Stomach (tissue), 9 donors: ENCODE measurements around the gene MICALL1. TPM values are rescaled to one million over a fixed set of nuclear protein-coding genes. Genes with fewer than 3 reads are reported as not detected.

Experiments used
- DNase-seq, 2 donors: peaks; one replicate each; pipeline versions ENCODE4 v3.0.0 to v3.0.0-alpha.2; 2013 to 2019
- H3K27ac ChIP-seq, 5 donors: fragments of 200-600 bp in 4 of 5; sonication (generic) in 4 of 5; one replicate each; pipeline ENCODE4 v1.5.1; 2013 to 2019; ENCODE audit warnings: mild to moderate bottlenecking in 1 of 5, moderate library complexity in 1 of 5
- H3K27me3 ChIP-seq, 3 donors: fragments of 200-600 bp; sonication (generic); one replicate each; pipeline ENCODE4 v1.5.1; 2017 to 2019; ENCODE audit warnings: mixed run types in 1 of 3
- H3K36me3 ChIP-seq, 4 donors: fragments of 200-600 bp; sonication (generic); 1 replicate in 3 of 4; 2 replicates in 1 of 4; pipeline ENCODE4 v1.5.1; 2016 to 2019
- H3K4me1 ChIP-seq, 4 donors: fragments of 200-600 bp; sonication (generic); one replicate each; pipeline ENCODE4 v1.5.1; 2016 to 2019
- H3K4me3 ChIP-seq, 4 donors: fragments of 200-600 bp; sonication (generic) in 3 of 4; one replicate each; pipeline ENCODE4 v1.5.1; 2016 to 2019; ENCODE audit warnings: mild to moderate bottlenecking in 1 of 4
- H3K9me3 ChIP-seq, 4 donors: fragments of 200-600 bp; sonication (generic); one replicate each; pipeline ENCODE4 v1.5.1; 2016 to 2019
- EP300 ChIP-seq: sonication (generic); formaldehyde crosslinking; IDR thresholded peaks from one replicate; pipeline ENCODE4 v1.6.1; 2017; ENCODE audit warnings: antibody characterized with exemption
- POLR2A ChIP-seq, 4 donors: fragments of 450-650 bp; IDR thresholded peaks; one replicate each; pipeline ENCODE4 v1.6.1; 2016; ENCODE audit warnings: antibody characterized with exemption in 4 of 4, control low read depth in 2 of 4, mild to moderate bottlenecking in 1 of 4, moderate library complexity in 1 of 4
- POLR2AphosphoS5 ChIP-seq, 3 donors: sonication (generic); formaldehyde crosslinking; IDR thresholded peaks; one replicate each; pipeline ENCODE4 v1.6.1; 2016; ENCODE audit warnings: antibody characterized with exemption in 3 of 3
- WGBS, 5 donors: extraction: QIAGEN DNeasy Blood & Tissue Kit in 3 of 5; methylation state at CpG; one replicate each; pipeline versions ENCODE4 v1.1.5 to v1.1.7; 2013 to 2018; 5-methylcytosine and 5-hydroxymethylcytosine counted together
- intact Hi-C: fragments of 100-400 bp; cut with DNase I; formaldehyde crosslinking; loops from one replicate; pipeline ENCODE4 v1.15.1; 2023; ENCODE audit warnings: low total_unique reads
- polyA plus RNA-seq, 3 donors: library from polyadenylated mRNA; stranded (reverse); fragments of 200-250 nt; gene quantifications; one replicate each; pipeline ENCODE4 v1.2.3, GENCODE V29; 2013
- total RNA-seq, 5 donors: library from RNA; depleted of rRNA; stranded (reverse); fragments of >200 nt; gene quantifications; one replicate each; pipeline versions ENCODE4 v1.1.0 to v1.2.3, GENCODE V29; 2014 to 2016
- TF ChIP-seq, protein P1 (sequence below), 7 experiments: fragments of 450-650 bp in 4 of 7; fragments of 200-600 bp in 3 of 7; sonication (generic) in 3 of 7; IDR thresholded peaks; one replicate each; pipeline ENCODE4 v1.5.1; 2016 to 2019; ENCODE audit warnings: antibody characterized with exemption in 7 of 7, control low read depth in 2 of 7, mild to moderate bottlenecking in 1 of 7
- donor health status: healthy with polysubstance abuse.
- donor health status: Bipolar disorder and iron deficiency.
- donor health status: healthy.

Gene MICALL1
- total and polyA plus RNA-seq, 8 donors = 17.7 to 155 (median 54.7) TPM

DNA sequence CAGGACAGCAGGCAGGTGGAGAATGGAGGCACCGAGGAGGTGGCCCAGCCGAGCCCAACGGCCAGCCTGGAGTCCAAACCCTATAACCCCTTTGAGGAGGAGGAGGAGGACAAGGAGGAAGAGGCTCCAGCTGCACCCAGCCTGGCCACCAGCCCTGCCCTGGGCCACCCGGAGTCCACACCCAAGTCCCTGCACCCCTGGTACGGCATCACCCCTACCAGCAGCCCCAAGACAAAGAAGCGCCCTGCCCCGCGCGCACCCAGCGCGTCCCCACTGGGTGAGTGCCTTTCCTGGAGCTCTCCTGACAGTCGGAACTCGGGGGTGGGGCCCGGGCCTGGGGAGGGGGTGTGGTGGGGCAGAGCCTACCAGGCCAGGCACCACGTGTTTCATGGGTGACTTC is 19.7 kb downstream of the MICALL1 start:
- Histone ChIP-seq H3K4me3 (peak overlapping the region; percentile 13 to 33 (median 18)), H3K27me3 (no peaks in the 10 kb centered on the region), H3K36me3 (peaks cover 48 to 94% (median 91%) of the 10 kb centered on the region in 4 donors), H3K9me3 (no peaks in the 10 kb centered on the region), H3K4me1 (peaks cover 38 to 81% (median 64%) of the 10 kb centered on the region in 4 donors), H3K27ac (peak overlapping the region; percentile 61 to 81 (median 76))
- no peak for DNase-seq
- 57 to 81% (median 73%) methylated on average over 12 to 15 of the region's 15 CpGs for WGBS, 5 donors
- no peak for TF ChIP-seq EP300
- TF ChIP-seq POLR2A (IDR thresholded peaks at IDR 0.05) = no peak
- TF ChIP-seq, protein P1, sequence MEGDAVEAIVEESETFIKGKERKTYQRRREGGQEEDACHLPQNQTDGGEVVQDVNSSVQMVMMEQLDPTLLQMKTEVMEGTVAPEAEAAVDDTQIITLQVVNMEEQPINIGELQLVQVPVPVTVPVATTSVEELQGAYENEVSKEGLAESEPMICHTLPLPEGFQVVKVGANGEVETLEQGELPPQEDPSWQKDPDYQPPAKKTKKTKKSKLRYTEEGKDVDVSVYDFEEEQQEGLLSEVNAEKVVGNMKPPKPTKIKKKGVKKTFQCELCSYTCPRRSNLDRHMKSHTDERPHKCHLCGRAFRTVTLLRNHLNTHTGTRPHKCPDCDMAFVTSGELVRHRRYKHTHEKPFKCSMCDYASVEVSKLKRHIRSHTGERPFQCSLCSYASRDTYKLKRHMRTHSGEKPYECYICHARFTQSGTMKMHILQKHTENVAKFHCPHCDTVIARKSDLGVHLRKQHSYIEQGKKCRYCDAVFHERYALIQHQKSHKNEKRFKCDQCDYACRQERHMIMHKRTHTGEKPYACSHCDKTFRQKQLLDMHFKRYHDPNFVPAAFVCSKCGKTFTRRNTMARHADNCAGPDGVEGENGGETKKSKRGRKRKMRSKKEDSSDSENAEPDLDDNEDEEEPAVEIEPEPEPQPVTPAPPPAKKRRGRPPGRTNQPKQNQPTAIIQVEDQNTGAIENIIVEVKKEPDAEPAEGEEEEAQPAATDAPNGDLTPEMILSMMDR (IDR thresholded peaks at IDR 0.05) = no peak
- TF ChIP-seq POLR2AphosphoS5 (IDR thresholded peaks at IDR 0.05) = no peak
- intact Hi-C loops = no loop called here

DNA sequence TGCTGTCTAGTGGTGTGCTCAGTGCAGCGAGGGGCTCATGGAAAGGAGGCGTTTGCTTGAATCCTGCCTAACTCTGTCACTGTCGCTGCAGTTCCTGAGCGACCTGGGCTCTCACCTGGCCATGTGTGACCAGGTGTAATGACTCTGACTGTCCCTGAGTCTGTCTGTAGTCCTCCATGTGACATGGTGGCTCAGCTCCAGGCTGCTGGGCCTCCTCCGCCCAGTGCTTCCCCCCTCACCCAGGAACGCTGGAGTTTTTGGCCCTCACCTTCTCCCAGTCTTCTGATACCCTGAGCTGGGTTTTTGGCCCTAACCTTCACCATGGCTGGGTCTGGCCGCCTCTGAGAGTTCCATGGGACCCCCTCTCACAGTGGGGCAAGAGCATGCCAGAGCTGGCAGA is 20.3 kb downstream of the MICALL1 start:
- H3K36me3 ChIP-seq = peaks cover 48 to 90% (median 86%) of the 10 kb centered on the region in 4 donors
- peaks cover 43 to 86% (median 69%) of the 10 kb centered on the region in 4 donors for H3K4me1 ChIP-seq
- H3K27me3 ChIP-seq = no peaks in the 10 kb centered on the region
- H3K4me3 ChIP-seq = peak overlapping the region in 3 of 4 donors; percentile 13 to 33 (median 22)
- intact Hi-C loops = no loop called here
- peak overlapping the region; percentile 33 to 81 (median 76) for H3K27ac ChIP-seq
- DNase-seq = peak in 1 of 2 donors; percentile 62
- no peaks in the 10 kb centered on the region for H3K9me3 ChIP-seq
- TF ChIP-seq, protein P1 (IDR thresholded peaks at IDR 0.05) = no peak
- TF ChIP-seq POLR2AphosphoS5 (IDR thresholded peaks at IDR 0.05) = no peak
- TF ChIP-seq EP300 = no peak
- TF ChIP-seq POLR2A (IDR thresholded peaks at IDR 0.05) = no peak
- 57 to 83% (median 71%) methylated on average over 1 to 7 of the region's 7 CpGs for WGBS, 5 donors

GRCh38 chr22:37926771-37927636 is 20.9 kb downstream of the MICALL1 start:
- WGBS, 5 donors = 77 to 90% (median 80%) methylated on average over 19 to 32 of the region's 32 CpGs
- H3K27ac ChIP-seq = peak overlapping the region; percentile 33 to 81 (median 76)
- H3K36me3 ChIP-seq = peaks cover 55 to 90% (median 86%) of the 10 kb centered on the region in 4 donors
- no peaks in the 10 kb centered on the region for H3K27me3 ChIP-seq
- H3K9me3 ChIP-seq = no peaks in the 10 kb centered on the region
- intact Hi-C loops = no loop called here
- TF ChIP-seq EP300 = no peak
- H3K4me3 ChIP-seq = peak overlapping the region in 3 of 4 donors; percentile 13 to 33 (median 22)
- DNase-seq = no peak
- H3K4me1 ChIP-seq = peaks cover 47 to 86% (median 76%) of the 10 kb centered on the region in 4 donors

DNA sequence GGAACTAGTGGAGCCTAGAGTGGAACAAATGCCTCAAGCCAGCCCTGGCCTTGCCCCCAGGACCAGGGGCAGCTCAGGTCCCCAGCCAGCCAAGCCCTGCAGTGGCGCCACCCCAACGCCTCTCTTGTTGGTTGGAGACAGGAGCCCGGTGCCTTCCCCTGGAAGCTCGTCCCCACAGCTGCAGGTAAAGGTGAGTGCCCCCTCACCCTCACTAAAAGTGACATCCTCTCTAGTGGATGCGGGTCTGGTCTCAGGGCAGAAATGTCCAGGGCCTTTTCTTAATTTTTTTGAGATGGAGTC is 21.5 kb downstream of the MICALL1 start:
- no peak for TF ChIP-seq POLR2AphosphoS5 (IDR thresholded peaks at IDR 0.05)
- no peak for TF ChIP-seq EP300
- no peak for TF ChIP-seq POLR2A (IDR thresholded peaks at IDR 0.05)
- intact Hi-C loops = no loop called here

GRCh38 chr22:37929390-37929789 is 23.3 kb downstream of the MICALL1 start:
- TF ChIP-seq POLR2A (IDR thresholded peaks at IDR 0.05) = no peak
- Histone ChIP-seq H3K36me3 (peaks cover 55 to 84% (median 81%) of the 10 kb centered on the region in 4 donors), H3K4me1 (peaks cover 67 to 92% (median 83%) of the 10 kb centered on the region in 4 donors), H3K4me3 (no peak overlapping the region), H3K27ac (peak overlapping the region; percentile 59 to 83 (median 79)), H3K9me3 (no peaks in the 10 kb centered on the region), H3K27me3 (no peaks in the 10 kb centered on the region)
- DNase-seq = peak in 1 of 2 donors; percentile 88
- intact Hi-C loops = no loop called here
- 40 to 63% (median 51%) methylated on average over 4 to 5 of the region's 5 CpGs; no CpG with 5 or more reads in 1 of the 5 donors for WGBS, 5 donors

More for the DNA sequence above, 21.5 kb downstream of the MICALL1 start:
- Histone ChIP-seq H3K27ac (peak overlapping the region; percentile 19 to 81 (median 76)), H3K4me3 (no peak overlapping the region), H3K9me3 (no peaks in the 10 kb centered on the region), H3K36me3 (peaks cover 55 to 92% (median 88%) of the 10 kb centered on the region in 4 donors), H3K27me3 (no peaks in the 10 kb centered on the region), H3K4me1 (peaks cover 49 to 89% (median 82%) of the 10 kb centered on the region in 4 donors)
- WGBS, 5 donors = 82 to 95% (median 86%) methylated on average over 5 of the region's 5 CpGs
- no peak for DNase-seq
